ENCODE measurements around the gene FBXW4. TPM values are rescaled to one million over a fixed set of nuclear protein-coding genes. Genes with fewer than 3 reads are reported as not detected.

The FBXW4 gene
- total RNA-seq, 2 donors from 2014 or later: 33.5 to 40.5 TPM

DNA sequence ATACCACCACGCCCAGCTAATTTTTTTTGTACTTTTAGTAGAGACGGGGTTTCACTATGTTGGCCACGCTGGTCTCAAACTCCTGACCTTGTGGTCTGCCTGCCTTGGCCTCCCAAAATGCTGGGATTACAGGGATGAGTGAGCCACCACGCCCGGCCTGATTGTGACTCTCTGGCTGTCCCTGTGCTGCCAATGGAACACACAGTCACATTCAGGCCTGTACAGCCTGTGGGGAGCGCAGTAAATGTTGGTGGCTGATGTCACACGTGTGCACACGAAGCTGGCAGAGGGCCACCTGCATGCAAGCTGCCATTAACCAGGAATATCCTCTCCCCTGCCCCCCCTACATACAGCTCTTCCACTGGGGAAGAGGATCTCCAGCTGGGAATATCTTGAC, 129.0 kb downstream of the FBXW4 start:
- ATAC-seq: no peak
- H3K9me3 ChIP-seq: no peaks in the 10 kb centered on the region
- TF ChIP-seq, protein P1, sequence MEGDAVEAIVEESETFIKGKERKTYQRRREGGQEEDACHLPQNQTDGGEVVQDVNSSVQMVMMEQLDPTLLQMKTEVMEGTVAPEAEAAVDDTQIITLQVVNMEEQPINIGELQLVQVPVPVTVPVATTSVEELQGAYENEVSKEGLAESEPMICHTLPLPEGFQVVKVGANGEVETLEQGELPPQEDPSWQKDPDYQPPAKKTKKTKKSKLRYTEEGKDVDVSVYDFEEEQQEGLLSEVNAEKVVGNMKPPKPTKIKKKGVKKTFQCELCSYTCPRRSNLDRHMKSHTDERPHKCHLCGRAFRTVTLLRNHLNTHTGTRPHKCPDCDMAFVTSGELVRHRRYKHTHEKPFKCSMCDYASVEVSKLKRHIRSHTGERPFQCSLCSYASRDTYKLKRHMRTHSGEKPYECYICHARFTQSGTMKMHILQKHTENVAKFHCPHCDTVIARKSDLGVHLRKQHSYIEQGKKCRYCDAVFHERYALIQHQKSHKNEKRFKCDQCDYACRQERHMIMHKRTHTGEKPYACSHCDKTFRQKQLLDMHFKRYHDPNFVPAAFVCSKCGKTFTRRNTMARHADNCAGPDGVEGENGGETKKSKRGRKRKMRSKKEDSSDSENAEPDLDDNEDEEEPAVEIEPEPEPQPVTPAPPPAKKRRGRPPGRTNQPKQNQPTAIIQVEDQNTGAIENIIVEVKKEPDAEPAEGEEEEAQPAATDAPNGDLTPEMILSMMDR (IDR thresholded peaks at IDR 0.05): no peak
- no peak for TF ChIP-seq POLR2A (IDR thresholded peaks at IDR 0.05)
- no peaks in the 10 kb centered on the region for H3K36me3 ChIP-seq (replicated peaks in 1 of 2; ENCODE audit: insufficient read depth in 1 of 2, low read depth in 2 of 2)
- peaks cover 0 to 21% of the 10 kb centered on the region in 2 donors for H3K27me3 ChIP-seq
- 58 to 68% methylated on average over 4 to 8 of the region's 8 CpGs for WGBS, 2 donors
- H3K4me1 ChIP-seq: peaks cover 25% of the 10 kb centered on the region
- peak in 2 of 4 donors; percentile 9 for DNase-seq
- H3K27ac ChIP-seq: no peak overlapping the region
- intact Hi-C loops (cut with DNase I): loop anchor here (5.0 to 10.0 kb wide), 2 partner anchors 291 to 349 kb away; no protein-coding TSS in a partner anchor
- no peak overlapping the region for H3K4me3 ChIP-seq

DNA sequence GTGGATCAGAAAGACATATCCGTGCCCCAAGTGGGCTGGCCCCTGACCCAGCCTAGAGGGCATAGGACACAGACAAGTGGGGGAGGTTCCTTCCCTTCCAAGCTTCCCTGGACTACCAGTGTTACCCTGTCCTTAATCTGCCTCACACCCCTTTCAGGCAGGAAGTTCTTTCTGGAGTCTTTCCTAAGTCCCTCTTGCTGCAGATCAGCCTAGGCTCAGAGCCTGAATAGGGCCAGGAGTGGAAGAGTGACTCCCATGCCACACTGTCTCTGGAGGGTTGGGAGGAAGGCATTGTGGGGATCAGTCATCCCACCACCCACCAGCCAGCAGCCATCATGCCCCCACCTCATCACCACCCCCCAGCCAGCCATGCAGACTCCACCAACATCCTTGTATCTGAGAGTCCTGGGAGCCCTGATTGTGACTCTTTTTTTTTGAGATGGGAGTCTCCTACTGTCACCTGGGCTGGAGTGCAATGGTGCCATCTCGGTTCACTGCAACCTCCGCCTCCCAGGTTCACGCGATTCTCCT, 129.5 kb downstream of the FBXW4 start:
- no peak for TF ChIP-seq POLR2A (IDR thresholded peaks at IDR 0.05)
- TF ChIP-seq, protein P1 (IDR thresholded peaks at IDR 0.05): no peak
- peak in 1 of 4 donors; percentile 6 for DNase-seq
- H3K27me3 ChIP-seq: peaks cover 0 to 21% of the 10 kb centered on the region in 2 donors
- H3K9me3 ChIP-seq: no peaks in the 10 kb centered on the region
- H3K36me3 ChIP-seq (replicated peaks in 1 of 2; ENCODE audit: insufficient read depth in 1 of 2, low read depth in 2 of 2): no peaks in the 10 kb centered on the region
- H3K4me3 ChIP-seq: no peak overlapping the region
- peaks cover 20% of the 10 kb centered on the region for H3K4me1 ChIP-seq
- no peak for ATAC-seq
- no peak overlapping the region for H3K27ac ChIP-seq
- intact Hi-C loops (cut with DNase I): loop anchor here (5.0 to 10.0 kb wide), 2 partner anchors 291 to 348 kb away; no protein-coding TSS in a partner anchor
- 80 to 86% methylated on average over 5 of the region's 5 CpGs for WGBS, 2 donors

DNA sequence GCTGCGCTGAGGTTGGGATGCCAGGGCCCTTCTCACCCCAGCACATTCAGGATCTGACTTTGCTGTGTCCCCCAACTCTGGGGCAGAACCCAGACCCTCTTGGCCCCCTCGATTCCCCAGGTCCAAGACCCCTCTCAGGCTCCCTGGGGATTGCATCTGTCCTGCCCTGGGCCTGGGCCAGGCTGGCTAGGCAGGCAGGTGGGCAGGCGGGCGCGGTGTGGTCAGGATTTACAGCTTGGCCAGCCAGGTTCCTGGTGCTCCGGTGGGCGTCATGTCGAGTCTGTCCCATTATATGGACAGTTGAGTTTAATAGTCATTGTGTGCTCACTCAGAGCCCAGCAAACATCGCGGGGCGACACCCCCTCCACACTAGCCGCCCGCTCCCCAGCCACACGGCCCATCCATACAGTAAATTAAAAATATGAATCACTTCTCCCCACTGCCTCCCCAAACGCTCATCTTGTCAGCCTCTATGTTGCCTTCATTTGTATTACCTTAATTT, 130.4 kb downstream of the FBXW4 start:
- ATAC-seq (no peak), DNase-seq (peak in 2 of 4 donors; percentile 8 to 10)
- 72% methylated on average over 10 to 15 of the region's 15 CpGs for WGBS, 2 donors
- Histone ChIP-seq H3K9me3 (no peaks in the 10 kb centered on the region), H3K27ac (no peak overlapping the region), H3K36me3 (replicated peaks in 1 of 2; ENCODE audit: insufficient read depth in 1 of 2, low read depth in 2 of 2) (no peaks in the 10 kb centered on the region), H3K4me3 (no peak overlapping the region), H3K27me3 (peaks cover 0 to 17% of the 10 kb centered on the region in 2 donors), H3K4me1 (peaks cover 11% of the 10 kb centered on the region)
- intact Hi-C loops (cut with DNase I): loop anchor here (10.0 kb wide), 1 partner anchor 290 kb away; no protein-coding TSS in a partner anchor
- TF ChIP-seq, protein P1 (IDR thresholded peaks at IDR 0.05): no peak
- no peak for TF ChIP-seq POLR2A (IDR thresholded peaks at IDR 0.05)

DNA sequence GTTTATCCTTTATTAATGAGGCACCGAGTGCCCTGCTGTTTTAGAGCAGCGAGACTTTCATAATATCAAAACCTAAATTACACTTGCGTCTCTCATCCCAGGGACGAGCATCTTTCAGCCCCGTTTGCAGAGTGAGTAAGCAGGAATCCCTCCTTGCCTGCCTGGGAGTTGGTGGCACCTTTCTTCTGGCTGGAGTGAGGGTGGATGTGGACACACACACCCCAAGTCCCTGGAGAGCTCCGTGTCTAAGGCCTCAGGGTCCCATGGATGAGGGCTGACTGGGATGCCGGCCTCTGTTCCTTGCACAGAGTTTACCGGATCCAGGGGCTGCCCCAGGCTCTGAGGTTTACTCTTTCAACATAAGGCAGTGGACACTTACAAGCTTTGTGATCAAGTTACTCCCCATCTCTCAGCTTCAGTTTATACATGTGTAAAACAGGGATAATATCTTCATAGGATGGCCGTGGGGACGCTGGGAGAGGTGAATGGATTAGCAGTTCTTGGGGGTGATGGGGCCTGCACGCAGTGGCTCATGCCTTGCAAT, 131.4 kb downstream of the FBXW4 start:
- Histone ChIP-seq H3K4me3 (no peak overlapping the region), H3K36me3 (replicated peaks in 1 of 2; ENCODE audit: insufficient read depth in 1 of 2, low read depth in 2 of 2) (no peaks in the 10 kb centered on the region), H3K9me3 (no peaks in the 10 kb centered on the region), H3K27me3 (peaks cover 0 to 9% of the 10 kb centered on the region in 2 donors), H3K27ac (no peak overlapping the region), H3K4me1 (peaks cover 7% of the 10 kb centered on the region)
- DNase-seq: peak in 1 of 4 donors; percentile 4
- intact Hi-C loops (cut with DNase I): loop anchor here (10.0 kb wide), 1 partner anchor 289 kb away; no protein-coding TSS in a partner anchor
- no peak for ATAC-seq
- no peak for TF ChIP-seq POLR2A (IDR thresholded peaks at IDR 0.05)
- TF ChIP-seq, protein P1 (IDR thresholded peaks at IDR 0.05): no peak
- WGBS, 2 donors: 34 to 45% methylated on average over 11 of the region's 11 CpGs
